SU-DHL-6 (cell line): ENCODE data around the gene CCDC157.

Experiments
- EZH2phosphoT487 ChIP-seq: fragments of 200-600 bp; sonication (generic), shearing (Covaris generic); conservative IDR thresholded peaks from 2 replicates; pipeline ENCODE4 v1.6.1; 2018; ENCODE audit warnings: mild to moderate bottlenecking, antibody characterized with exemption, low read length, moderate library complexity, mixed read lengths
- TF ChIP-seq, protein P1 (sequence below): fragments of 200-600 bp; sonication (generic); IDR thresholded peaks from one replicate; pipeline ENCODE4 v1.5.1; 2017; ENCODE audit warnings: antibody characterized with exemption, mild to moderate bottlenecking, low read length, moderate library complexity; ENCODE audit not compliant: insufficient read depth, poor library complexity, severe bottlenecking

DNA sequence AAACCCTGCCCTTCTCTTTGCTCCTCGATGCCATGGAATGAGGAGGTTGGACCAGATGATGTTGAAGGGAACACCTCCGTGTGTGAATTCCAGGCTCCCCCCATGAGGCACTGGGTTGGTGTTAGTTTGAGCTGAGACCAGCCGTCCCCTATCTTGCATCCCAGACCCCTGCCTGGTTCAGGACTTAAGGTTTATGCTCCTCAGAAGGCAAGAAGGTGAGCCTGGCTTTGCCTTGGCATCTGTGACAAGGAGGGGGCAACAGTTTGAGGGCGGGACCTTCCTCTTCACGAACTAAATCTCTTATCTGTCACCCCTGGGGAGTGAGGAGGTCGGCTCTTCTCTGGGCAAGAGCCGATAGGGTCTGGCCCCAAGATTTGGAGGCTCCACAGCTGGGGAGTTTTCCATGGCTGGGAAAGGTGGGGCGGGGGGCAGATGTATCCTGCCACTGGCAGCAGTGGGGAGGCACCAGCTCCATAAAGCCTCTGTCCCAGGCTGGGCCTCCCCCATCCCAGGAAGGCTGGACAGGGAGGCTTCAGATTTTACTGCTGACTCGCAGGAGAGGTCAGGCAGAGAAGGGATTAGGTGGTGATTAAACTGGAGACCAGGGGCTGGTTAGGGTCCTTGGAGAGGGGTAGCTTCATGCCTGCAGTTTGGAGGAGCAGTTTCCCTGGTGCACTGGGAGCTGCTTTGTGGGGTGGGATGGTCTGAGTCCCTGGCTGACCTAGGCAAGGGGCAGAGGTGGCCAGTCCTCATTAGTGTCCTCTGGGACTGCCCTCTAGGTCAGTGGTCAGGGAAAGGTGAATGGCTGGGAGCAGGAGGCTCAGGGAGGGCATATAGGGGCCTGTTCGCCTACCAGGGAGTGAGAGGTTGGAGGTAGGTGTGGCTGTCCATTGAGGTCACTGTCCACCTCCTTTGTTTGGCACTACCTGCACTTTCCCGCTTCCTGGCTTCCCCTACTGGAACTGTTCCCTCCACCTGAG, 41.1 kb downstream of the CCDC157 start:
- TF ChIP-seq, protein P1, sequence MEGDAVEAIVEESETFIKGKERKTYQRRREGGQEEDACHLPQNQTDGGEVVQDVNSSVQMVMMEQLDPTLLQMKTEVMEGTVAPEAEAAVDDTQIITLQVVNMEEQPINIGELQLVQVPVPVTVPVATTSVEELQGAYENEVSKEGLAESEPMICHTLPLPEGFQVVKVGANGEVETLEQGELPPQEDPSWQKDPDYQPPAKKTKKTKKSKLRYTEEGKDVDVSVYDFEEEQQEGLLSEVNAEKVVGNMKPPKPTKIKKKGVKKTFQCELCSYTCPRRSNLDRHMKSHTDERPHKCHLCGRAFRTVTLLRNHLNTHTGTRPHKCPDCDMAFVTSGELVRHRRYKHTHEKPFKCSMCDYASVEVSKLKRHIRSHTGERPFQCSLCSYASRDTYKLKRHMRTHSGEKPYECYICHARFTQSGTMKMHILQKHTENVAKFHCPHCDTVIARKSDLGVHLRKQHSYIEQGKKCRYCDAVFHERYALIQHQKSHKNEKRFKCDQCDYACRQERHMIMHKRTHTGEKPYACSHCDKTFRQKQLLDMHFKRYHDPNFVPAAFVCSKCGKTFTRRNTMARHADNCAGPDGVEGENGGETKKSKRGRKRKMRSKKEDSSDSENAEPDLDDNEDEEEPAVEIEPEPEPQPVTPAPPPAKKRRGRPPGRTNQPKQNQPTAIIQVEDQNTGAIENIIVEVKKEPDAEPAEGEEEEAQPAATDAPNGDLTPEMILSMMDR = no peak
- no peak for TF ChIP-seq EZH2phosphoT487
